Activated naive CD4-positive, alpha-beta T cell (primary cell): ENCODE measurements around the gene DLST.
"Not testable (repeated sequence)": the region's sequence is repeated elsewhere in the genome, so short reads cannot be mapped to it uniquely, and the experiment has no call there.

Experiments
- DNase-seq, 4 experiments: peaks; one replicate each; lab custom pipeline; 2025; lab: John Stamatoyannopoulos, UW

DLST gene

DNA sequence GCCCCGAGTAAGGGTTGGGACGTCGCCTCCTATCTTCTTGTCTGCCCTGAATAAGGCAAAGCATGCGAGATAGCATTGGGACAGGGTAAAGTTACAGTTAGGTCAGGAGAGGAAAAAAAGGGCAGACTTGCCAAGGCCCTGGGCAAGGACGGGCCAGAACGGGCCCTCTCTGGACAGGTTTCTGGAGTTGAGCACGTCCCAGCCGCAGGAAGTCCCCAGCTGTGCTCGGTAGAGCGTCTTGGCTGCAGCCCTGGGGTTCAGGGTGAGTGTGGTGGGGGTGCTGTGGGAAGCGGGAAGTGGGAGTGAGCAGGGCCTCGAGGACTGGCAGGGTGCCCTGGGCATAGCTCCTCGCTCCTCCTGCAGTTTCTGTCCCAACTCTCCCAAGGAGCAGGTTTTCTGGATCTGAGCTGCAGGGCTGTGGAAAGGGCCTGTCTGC, 35.9 kb downstream of the DLST start:
- no peak for DNase-seq

DNA sequence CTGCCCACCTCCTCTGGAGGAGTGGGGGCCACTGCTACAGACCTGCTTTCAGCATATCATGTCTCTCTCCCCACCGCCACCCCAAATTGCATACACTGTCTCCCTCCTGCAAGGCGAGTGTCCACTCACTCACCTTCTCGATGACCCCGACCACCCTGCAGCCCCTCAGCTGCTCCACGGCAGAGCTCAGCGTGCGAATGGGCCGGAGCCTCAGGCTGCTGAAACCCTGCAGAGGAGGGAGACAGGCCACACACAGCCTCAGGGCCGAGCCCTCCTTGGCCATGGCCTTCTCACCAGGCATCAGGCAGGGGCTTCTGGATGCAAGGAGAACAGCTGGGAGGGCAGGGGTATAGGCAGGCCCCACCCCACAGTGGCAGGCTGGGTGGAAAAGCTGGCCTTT, 36.7 kb downstream of the DLST start:
- no peak for DNase-seq

- no peak for DNase-seq
Observed at GRCh38 chr14:74919421-74920165, 37.9 kb downstream of the DLST start.

DNA sequence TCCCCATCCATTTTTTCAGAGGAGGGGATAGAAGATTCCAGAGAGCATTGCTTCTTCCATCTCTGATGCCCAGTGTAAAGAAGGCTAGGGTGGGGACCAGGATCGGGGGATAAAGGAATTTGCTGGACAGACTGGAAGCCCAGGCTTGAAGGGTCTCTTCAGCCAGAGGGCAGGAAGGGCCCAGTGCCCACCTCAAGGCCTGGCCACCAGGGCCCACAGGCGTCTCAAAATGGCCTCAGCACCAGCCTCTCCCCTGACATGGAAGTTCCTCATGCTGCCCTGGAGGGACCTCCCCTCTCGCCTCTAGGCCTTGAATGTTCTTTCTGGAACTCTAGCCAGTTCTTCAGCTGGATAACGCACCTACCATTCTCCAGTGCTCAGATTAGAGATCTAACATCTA, 38.6 kb downstream of the DLST start:
- DNase-seq, result no peak

DNA sequence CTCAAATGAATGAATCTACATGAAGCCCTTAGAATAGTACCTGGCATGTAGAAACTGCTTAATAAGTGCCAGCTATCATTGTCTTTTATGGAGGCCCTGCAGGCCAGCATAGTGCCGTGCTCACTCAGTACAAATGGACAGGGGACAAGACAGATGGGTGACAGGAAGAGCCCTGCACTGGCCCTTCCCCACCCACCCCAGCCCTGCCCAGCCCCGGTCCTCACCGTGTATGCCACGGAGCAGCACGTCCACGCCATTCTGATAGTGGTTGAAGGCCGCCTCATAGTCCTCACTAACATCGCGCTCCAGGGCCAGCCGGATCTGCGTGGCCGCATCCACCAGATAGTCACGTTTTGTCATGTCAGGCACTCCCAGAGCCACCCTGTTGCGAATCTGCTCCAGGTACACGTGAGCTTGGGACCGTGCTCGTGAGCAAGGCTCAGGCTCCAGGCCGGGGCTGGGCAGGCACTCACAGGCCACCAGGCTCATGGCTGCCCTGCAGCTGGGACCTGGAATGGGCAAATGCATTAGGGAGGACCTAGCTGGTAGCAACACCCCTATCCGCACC, 39.4 kb downstream of the DLST start:
- no peak for DNase-seq

GRCh38 chr14:74921987-74922751, 40.5 kb downstream of the DLST start:
- DNase-seq, result no peak

- DNase-seq, result peak; percentile 23 to 61 (median 36)
Observed at GRCh38 chr14:74922752-74923401, 41.2 kb downstream of the DLST start, which contains the start of gene RPS6KL1. Gene RPS6KL1 (minus strand): TSS chr14:74923260. CDS start chr14:74921541, 1,719 bp downstream.

DNA sequence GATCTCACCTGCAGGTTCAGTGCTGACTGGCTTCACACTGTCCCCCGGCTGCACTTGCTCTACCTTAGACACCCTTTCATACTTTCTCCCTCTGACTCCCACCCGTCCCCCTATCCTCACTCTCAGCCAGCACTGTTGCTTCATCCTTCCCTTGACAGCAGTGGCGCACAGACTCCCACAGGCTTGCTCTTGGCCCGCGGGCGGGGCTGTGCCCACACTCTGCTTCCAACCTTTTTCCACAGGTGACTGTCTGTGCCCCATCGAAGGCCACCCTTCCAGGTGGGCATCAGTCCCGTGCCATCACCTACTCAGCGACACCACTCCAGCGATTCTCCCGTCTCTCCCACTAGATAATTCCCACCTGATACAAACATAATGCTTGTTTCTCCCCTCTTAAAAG, 42.3 kb downstream of the DLST start:
- DNase-seq, result no peak

GRCh38 chr14:74927225-74927624, 45.5 kb downstream of the DLST start:
- no peak for DNase-seq

DNA sequence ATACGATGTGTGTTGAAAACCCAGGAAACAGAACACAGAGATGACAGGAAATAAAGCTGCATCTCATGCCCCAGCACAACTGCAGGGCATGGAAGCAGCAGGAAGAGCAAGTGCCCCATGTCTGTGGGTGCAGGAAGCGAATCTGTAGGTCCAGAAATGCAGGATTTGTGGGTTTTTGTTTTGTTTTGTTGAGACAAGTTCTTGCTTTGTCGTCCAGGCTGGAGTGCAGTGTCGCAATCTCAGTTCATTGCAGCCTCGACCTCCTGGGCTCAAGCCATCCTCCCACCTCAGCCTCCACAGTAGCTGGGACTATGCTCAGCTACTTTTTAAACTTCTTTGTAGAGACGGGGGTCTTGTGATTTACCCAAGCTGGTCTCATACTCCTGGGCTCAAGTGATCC, 47.5 kb downstream of the DLST start:
- DNase-seq, result no peak

DNA sequence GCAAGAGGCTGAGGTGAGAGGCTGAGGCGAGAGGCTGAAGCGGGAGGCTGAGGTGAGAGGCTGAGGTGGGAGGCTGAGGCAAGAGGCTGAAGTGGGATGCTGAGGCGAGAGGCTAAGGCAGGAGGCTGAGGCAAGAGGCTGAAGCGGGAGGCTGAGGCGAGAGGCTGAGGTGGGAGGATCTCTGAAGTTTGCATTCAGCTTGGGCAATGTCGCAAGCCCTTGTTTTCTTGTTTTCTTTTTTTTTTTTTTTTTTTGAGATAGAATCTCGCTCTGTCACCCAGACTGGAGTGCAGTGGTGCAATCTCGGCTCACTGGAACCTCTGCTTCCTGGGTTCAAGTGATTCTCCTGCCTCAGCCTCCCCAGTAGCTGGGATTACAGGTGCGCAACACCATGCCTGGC, 50.0 kb downstream of the DLST start:
- DNase-seq, result not testable (repeated sequence)

DNA sequence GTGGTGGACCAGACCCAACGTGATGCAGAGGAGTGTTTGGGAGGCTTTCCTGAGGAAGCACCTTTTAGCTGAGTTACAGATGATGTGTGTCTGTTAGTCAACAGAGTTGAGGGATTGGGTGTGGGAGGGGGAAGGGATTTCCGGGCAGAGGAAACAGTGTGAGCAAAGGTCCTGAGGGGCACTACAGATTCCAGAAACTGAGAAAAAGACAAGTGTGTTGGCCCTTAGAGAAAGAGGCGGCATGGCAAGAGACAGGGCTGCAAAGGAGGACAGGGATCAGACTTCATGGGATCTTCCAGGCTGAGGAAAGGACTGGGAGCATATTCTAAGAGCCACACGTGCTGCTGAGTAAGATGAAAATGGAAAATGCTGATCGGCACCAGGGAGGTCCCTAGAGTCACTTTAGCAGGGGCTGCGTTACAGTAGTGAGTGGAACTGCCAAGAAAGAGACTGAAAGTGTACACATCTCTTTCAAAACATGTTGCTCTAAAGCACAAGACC, 50.7 kb downstream of the DLST start:
- DNase-seq, result no peak

DNA sequence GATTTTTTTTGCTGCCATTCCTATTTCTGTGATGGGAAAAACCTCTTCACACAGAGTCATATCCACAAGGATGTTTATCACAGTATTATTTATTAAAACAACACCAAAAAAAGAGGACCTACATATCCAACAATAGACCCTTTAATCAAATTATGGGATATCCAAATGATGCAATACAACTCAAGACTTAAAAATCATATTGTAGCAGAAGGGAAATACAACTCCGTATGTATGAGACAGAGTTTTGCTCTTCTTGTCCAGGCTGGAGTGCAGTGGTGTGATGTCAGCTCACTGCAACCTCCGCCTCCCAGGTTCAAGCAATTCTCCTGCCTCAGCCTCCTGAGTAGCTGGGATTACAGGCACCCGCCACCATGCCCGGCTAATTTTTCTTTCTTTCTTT, 51.2 kb downstream of the DLST start:
- DNase-seq, result not testable (repeated sequence)

GRCh38 chr14:74934041-74934440, 52.3 kb downstream of the DLST start:
- DNase-seq, result no peak

GRCh38 chr14:74934476-74935359, 53.0 kb downstream of the DLST start:
- no peak for DNase-seq

DNA sequence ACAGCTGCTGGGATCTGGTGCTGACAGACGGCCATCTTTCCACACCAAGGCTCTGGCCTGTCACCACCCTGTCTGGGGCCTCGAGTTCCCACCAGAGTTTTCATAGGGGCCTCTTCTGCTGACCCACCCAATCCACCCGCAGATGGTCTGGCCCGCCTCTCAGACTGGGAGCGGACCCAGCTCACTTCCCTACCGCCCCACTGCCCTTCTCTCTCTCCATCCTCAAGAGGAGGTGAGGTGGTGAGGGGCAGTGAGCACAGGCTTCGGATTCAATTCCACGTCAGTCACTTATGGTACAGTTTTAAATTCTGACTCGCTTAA, 53.6 kb downstream of the DLST start:
- no peak for DNase-seq

DNA sequence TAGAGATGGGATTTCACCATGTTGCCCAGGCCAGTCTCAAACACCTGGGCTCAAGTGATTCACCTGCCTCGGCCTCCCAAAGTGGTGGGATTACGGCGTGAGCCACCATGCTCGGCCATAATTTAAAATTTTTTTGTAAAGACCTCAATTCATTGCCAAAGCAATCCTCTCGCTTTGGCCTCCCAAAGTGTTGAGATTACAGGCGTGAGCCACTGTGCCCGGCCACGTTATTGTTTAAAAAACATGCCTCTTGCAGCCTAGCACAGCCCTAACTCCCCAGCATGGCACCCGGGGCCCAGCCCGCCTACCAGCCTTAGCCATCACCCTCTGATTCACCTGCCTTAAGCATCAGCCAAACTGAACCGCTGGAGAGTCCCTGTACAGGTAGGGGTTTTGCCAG, 54.4 kb downstream of the DLST start:
- no peak for DNase-seq

DNA sequence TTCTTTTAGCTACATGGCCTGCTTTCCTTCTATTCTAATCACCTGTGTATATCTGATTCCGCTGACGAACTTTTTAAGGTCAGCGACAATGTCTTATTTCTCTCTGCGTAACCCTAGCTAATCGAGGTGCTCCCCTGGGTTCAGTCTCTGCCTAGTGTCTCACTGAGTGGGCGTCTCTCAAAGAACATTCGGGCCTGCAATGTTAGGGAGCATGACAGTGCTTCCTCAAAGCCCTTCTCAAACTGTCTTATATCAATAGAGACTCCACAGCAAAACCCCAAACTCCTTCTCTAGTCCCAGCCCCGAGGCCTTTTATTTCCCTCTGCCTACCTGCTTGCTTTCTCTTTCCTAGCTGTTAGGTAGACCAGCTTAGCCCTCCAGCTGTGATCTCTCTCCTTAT, 55.0 kb downstream of the DLST start:
- DNase-seq, result no peak

GRCh38 chr14:74937171-74937570, 55.5 kb downstream of the DLST start:
- DNase-seq, result no peak

DNA sequence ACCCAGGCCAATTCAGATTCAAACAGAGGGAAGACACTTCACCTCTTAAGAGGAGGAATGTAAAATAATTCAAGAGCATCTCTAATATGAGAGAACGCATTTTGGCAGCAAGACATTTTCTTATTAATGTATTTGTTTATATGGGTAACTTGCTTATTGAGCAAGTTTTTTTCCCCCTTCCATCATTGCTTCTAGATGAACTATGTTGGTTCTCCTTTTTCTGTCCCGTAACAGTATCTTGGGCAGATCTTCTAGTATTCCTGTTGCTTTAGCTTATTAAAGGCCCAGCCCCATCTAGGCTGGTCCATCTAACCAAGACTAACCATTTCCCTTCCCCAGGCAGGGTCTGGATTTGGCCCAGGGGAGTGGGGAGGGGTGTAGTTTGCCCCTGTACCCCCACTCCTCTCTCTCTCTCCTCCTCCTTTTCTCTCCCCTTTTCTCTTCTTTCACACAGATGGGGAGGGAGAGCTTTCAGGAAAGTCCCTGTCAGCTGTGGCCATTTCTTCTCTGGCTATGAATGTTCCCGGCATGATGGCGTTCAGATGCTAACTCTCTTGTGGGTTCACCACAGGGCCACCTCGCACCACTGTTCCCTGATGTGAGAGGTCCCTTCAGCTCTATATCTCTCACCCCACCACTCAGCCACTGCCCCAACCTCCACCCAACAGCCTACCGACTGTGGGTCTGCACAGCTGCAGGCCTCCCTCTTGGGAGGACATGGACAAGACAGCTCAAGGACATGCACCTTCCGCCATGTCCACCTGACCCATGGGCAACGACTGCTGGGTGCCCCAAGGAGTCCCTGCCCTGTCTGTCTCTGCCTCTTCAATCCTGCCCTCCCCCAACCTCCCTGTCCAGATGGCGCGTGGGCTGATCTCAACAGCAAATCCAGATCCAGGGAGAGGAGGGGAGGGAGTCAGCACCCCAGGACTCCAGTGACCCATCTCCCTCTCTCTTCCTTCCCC, 57.1 kb downstream of the DLST start:
- DNase-seq, result no peak
